ENCODE data around the gene TMCC3.
"Not testable (repeated sequence)": the region's sequence is repeated elsewhere in the genome, so short reads cannot be mapped to it uniquely, and the experiment has no call there.

The TMCC3 gene

DNA sequence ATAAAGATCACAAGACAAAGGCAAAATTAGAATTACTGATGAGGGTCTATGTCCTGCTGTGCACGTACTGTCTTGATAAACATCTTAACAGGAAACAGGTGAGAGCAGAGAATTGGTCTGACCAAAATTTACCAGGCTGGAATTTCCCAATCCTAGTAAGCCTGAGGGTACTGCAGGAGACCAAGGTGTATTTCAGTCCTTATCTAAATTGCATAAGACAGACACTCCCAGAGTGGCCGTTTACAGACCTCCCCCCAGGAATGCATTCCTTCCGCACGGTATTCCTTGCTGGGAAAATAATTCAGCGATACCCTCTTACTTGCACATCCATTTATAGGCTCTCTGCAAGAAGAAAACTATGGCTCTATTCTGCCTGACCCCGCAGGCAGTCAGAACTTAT is 43.5 kb downstream of the TMCC3 start:
- not testable (repeated sequence) for H3K4me3 Mint-ChIP-seq; H3K27ac Mint-ChIP-seq; H3K36me3 Mint-ChIP-seq; DNase-seq (ENCODE audit: low spot score in 2 of 2); ATAC-seq; H3K9me3 Mint-ChIP-seq
- H3K4me1 Mint-ChIP-seq = peaks cover 12% of the 10 kb centered on the region

DNA sequence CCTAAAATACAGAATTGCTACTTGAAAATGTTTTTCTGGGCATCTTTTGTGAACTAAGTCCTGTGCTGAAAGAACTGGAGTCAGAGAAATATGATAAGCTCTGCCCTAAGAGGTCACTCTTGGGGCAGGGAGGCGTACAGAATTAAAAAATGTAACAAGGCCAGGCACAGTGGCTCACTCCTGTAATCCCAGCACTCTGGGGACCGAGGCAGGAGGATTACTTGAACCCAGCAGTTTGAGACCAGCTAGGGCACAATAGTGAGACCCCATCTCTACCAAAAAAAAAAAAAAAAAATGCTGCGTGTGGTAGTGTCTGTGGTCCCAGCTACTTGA is 46.0 kb downstream of the TMCC3 start:
- Mint-ChIP-seq H3K36me3 (no peaks in the 10 kb centered on the region), H3K4me3 (no peak overlapping the region), H3K27ac (no peak overlapping the region), H3K9me3 (peaks cover 4% of the 10 kb centered on the region), H3K4me1 (peaks cover 10% of the 10 kb centered on the region)
- no peak for DNase-seq (ENCODE audit: low spot score in 2 of 2)
- no peak for ATAC-seq

- peak; percentile 50 to 78 for DNase-seq (ENCODE audit: low spot score in 2 of 2)
- no peak overlapping the region for H3K27ac Mint-ChIP-seq
- ATAC-seq = peak; percentile 87
- peaks cover 4% of the 10 kb centered on the region for H3K9me3 Mint-ChIP-seq
- no peaks in the 10 kb centered on the region for H3K36me3 Mint-ChIP-seq
- H3K4me3 Mint-ChIP-seq = no peak overlapping the region
- peaks cover 4% of the 10 kb centered on the region for H3K4me1 Mint-ChIP-seq
Measured at GRCh38 chr12:94603434-94604365, 46.7 kb downstream of the TMCC3 start.

- Mint-ChIP-seq H3K4me1 (no peaks in the 10 kb centered on the region), H3K36me3 (no peaks in the 10 kb centered on the region), H3K9me3 (peaks cover 4% of the 10 kb centered on the region), H3K4me3 (no peak overlapping the region), H3K27ac (no peak overlapping the region)
- ATAC-seq (peak; percentile 39), DNase-seq (ENCODE audit: low spot score in 2 of 2) (no peak)
Measured at GRCh38 chr12:94602024-94602423, 48.3 kb downstream of the TMCC3 start.

DNA sequence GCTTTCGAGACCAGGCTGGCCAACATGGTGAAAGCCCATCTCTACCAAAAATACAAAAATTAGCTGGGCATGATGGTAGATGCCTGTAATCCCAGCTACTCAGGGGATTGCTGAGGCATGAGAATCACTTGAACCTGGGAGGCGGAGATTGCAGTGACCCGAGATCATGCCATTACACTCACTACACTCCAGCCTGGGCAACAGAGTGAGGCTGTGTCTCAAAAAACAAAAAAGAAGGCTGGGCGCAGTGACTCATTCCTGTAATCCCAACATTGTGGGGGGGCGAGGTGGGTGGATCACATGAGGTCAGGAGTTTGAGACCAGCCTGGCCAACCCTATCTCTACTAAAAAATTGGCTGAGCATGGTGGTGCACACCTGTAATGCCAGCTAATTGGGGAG is 49.0 kb downstream of the TMCC3 start:
- not testable (repeated sequence) for H3K4me1 Mint-ChIP-seq; DNase-seq (ENCODE audit: low spot score in 2 of 2); H3K27ac Mint-ChIP-seq; H3K36me3 Mint-ChIP-seq; ATAC-seq; H3K4me3 Mint-ChIP-seq; H3K9me3 Mint-ChIP-seq

GRCh38 chr12:94599189-94599588 is 51.2 kb downstream of the TMCC3 start:
- no peak for ATAC-seq
- no peak overlapping the region for H3K27ac Mint-ChIP-seq
- no peak overlapping the region for H3K4me3 Mint-ChIP-seq
- H3K9me3 Mint-ChIP-seq = no peaks in the 10 kb centered on the region
- no peak for DNase-seq (ENCODE audit: low spot score in 2 of 2)
- no peaks in the 10 kb centered on the region for H3K4me1 Mint-ChIP-seq
- no peaks in the 10 kb centered on the region for H3K36me3 Mint-ChIP-seq

GRCh38 chr12:94597268-94597667 is 53.1 kb downstream of the TMCC3 start:
- Mint-ChIP-seq H3K9me3 (no peaks in the 10 kb centered on the region), H3K27ac (no peak overlapping the region), H3K4me3 (no peak overlapping the region), H3K36me3 (no peaks in the 10 kb centered on the region), H3K4me1 (no peaks in the 10 kb centered on the region)
- ATAC-seq (no peak), DNase-seq (ENCODE audit: low spot score in 2 of 2) (no peak)

DNA sequence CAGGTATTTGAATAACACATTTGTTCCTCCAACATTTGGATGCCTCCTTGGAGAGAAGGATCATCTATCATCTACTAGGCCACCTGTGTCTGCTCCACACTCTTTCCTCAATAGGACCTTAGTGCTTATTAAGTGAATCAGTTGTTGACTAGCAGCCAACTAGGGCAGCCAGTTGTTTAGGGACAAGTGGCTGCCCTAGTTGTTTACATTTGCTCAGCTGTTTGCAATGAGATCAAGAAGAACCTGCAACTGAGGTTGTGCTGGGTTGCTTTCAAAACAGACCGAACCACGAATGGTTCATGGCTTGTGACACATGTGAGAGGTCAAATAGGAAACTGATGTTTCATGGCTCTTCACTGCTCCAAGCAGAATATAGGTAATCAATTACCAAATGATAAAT is 53.8 kb downstream of the TMCC3 start:
- DNase-seq (ENCODE audit: low spot score in 2 of 2) (no peak), ATAC-seq (no peak)
- Mint-ChIP-seq H3K9me3 (no peaks in the 10 kb centered on the region), H3K4me3 (no peak overlapping the region), H3K36me3 (no peaks in the 10 kb centered on the region), H3K4me1 (no peaks in the 10 kb centered on the region), H3K27ac (no peak overlapping the region)

GRCh38 chr12:94595152-94595551 is 55.2 kb downstream of the TMCC3 start:
- no peaks in the 10 kb centered on the region for H3K9me3 Mint-ChIP-seq
- ATAC-seq (no peak), DNase-seq (ENCODE audit: low spot score in 2 of 2) (no peak)
- no peak overlapping the region for H3K27ac Mint-ChIP-seq
- H3K4me1 Mint-ChIP-seq = no peaks in the 10 kb centered on the region
- H3K4me3 Mint-ChIP-seq = no peak overlapping the region
- H3K36me3 Mint-ChIP-seq = no peaks in the 10 kb centered on the region

GRCh38 chr12:94594443-94594825 is 55.9 kb downstream of the TMCC3 start:
- no peak overlapping the region for H3K27ac Mint-ChIP-seq

GRCh38 chr12:94593822-94594442 is 56.4 kb downstream of the TMCC3 start:
- no peak for DNase-seq (ENCODE audit: low spot score in 2 of 2)
- H3K36me3 Mint-ChIP-seq = no peaks in the 10 kb centered on the region
- H3K27ac Mint-ChIP-seq = no peak overlapping the region
- H3K9me3 Mint-ChIP-seq = no peaks in the 10 kb centered on the region
- no peak overlapping the region for H3K4me3 Mint-ChIP-seq
- H3K4me1 Mint-ChIP-seq = no peaks in the 10 kb centered on the region
- no peak for ATAC-seq

More at GRCh38 chr12:94594443-94594825, 55.9 kb downstream of the TMCC3 start:
- no peaks in the 10 kb centered on the region for H3K36me3 Mint-ChIP-seq
- H3K4me3 Mint-ChIP-seq = no peak overlapping the region
- ATAC-seq = no peak
- DNase-seq (ENCODE audit: low spot score in 2 of 2) = no peak
- no peaks in the 10 kb centered on the region for H3K9me3 Mint-ChIP-seq
- no peaks in the 10 kb centered on the region for H3K4me1 Mint-ChIP-seq

DNA sequence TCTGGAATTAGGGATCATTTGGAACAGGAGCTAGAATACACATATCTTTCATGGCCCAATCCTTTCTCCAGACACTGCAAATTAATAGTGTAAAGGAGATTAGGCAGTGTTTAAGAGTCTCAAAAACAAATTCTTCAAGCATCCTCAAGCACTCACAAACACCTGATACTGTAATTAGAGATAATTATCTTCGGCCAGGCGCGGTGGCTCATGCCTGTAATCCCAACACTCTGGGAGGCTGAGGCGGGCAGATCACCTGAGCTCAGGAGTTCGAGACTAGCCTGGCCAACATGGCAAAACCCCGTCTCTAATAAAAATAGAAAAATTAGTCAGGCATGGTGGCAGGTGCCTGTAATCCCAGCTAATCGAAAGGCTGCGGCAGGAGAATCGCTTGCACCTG is 57.6 kb downstream of the TMCC3 start:
- not testable (repeated sequence) for DNase-seq (ENCODE audit: low spot score in 2 of 2); H3K27ac Mint-ChIP-seq; ATAC-seq

DNA sequence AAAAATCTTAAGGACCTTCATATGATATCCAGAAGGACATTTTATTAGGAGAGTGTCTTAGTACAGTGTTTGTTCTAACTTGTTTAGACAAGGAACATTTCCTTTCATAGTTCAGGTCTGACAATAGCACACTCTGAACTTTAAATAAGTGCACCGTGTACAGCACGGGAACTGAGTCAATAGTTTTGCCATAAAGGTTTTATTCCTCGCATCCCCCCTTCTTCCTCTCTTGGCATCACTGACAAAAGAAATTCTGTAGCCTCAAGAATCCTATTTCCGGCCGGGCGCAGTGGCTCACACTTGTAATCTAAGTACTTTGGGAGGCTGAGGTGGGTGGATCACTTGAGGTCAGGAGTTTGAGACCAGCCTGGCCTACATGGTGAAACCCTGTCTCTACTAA is 58.3 kb downstream of the TMCC3 start:
- Mint-ChIP-seq H3K4me3 (no peak overlapping the region), H3K36me3 (no peaks in the 10 kb centered on the region), H3K9me3 (no peaks in the 10 kb centered on the region), H3K27ac (no peak overlapping the region), H3K4me1 (no peaks in the 10 kb centered on the region)
- ATAC-seq (no peak), DNase-seq (ENCODE audit: low spot score in 2 of 2) (no peak)

More for the DNA sequence above, 57.6 kb downstream of the TMCC3 start:
- H3K36me3 Mint-ChIP-seq, H3K4me1 Mint-ChIP-seq, H3K9me3 Mint-ChIP-seq, H3K4me3 Mint-ChIP-seq: not testable (repeated sequence)

DNA sequence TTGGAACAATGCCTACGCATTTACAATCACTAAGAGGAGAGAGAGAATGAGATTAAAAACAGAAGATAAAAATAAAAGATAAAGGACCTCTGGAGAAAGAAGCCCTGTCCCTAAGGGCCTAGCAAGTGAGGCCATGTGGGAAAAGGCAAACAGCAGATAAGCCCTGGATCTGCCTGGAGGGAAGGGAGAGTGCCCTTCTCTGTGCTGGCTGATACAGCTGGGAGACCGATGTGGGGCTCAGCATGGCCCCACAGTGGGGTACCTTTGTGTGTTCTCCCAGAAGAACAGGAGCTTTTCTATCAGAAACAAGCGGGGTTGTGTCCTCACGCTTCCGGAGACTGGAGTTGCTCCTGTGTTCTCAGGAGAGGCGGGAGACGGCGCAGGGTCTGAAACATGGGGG is 59.9 kb downstream of the TMCC3 start:
- H3K9me3 Mint-ChIP-seq = no peaks in the 10 kb centered on the region
- no peak for ATAC-seq
- DNase-seq (ENCODE audit: low spot score in 2 of 2) = no peak
- no peak overlapping the region for H3K27ac Mint-ChIP-seq
- no peaks in the 10 kb centered on the region for H3K36me3 Mint-ChIP-seq
- H3K4me1 Mint-ChIP-seq = no peaks in the 10 kb centered on the region
- H3K4me3 Mint-ChIP-seq = no peak overlapping the region

DNA sequence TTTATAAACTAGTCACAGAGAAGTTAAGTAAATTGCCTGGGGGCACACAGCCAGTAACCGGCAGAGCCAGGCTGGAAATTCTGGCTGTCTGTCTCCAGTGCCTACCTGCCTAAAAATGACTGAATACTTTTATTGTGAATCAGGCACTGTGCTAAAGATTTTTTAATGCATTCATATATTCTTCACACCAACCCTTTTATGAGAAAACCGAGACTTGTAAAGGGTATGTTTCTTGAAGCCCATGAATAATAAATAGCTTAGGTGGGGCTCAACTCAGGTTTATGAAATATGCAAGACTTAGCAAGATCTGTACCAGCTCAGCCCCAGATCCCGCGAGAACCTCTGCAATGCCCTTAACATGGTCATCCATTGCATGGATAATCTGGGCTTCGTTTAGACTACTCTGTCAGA is 60.8 kb downstream of the TMCC3 start:
- Mint-ChIP-seq H3K9me3 (no peaks in the 10 kb centered on the region), H3K4me3 (no peak overlapping the region), H3K27ac (no peak overlapping the region), H3K4me1 (no peaks in the 10 kb centered on the region), H3K36me3 (no peaks in the 10 kb centered on the region)
- DNase-seq (ENCODE audit: low spot score in 2 of 2) (no peak), ATAC-seq (no peak)

DNA sequence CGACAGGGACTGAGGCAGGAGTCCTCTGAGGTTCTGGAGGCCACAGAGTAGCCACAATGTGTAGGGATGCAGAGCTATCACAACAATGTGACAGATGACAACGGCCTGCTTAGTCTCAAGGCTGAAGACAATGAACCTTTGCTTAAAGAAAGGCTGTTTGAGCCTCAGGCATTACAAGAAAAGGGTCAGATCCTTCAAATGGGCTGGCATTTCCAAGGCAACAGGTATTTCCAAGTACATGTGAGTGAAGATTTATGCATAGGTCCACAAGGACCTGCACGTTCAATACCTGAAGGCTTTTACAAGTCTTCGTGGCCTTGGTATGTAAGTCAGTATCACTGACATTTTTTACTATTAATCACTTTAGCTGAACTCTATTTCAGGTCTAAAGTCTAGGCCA is 62.0 kb downstream of the TMCC3 start:
- Mint-ChIP-seq H3K4me1 (no peaks in the 10 kb centered on the region), H3K27ac (no peak overlapping the region), H3K4me3 (no peak overlapping the region), H3K36me3 (no peaks in the 10 kb centered on the region), H3K9me3 (no peaks in the 10 kb centered on the region)
- DNase-seq (ENCODE audit: low spot score in 2 of 2) (no peak), ATAC-seq (no peak)
